K562 (cell line): ENCODE data around the gene DBP. TPM values are rescaled to one million over a fixed set of nuclear protein-coding genes. Genes with fewer than 3 reads are reported as not detected.
A peak's percentile ranks its signal among the peaks of the same experiment; 100 is the strongest.

Source experiments
- ATAC-seq: fragments of 200-7000 bp; cut with Tn5 transposase; 3 replicates; pipeline ENCODE4 v1.9.1; 2020; ENCODE audit warnings: moderate library complexity
- BruUV-seq: library from RNA; stranded (reverse); fragments of 400-500 nt; replicated peaks from 2 replicates; lab custom pipeline; 2021; lab: Mats Ljungman, UMichigan
- CTCF ChIA-PET: fragments of 300-600 bp; formaldehyde crosslinking; extraction: SDS; loops from one replicate; lab custom pipeline; 2021; ENCODE audit warnings: low intra/inter-chr PET ratio; lab: Yijun Ruan, JAX
- POLR2A ChIA-PET: fragments of 300-600, 350-650 bp; sonication (Branson Sonifier 250); formaldehyde crosslinking; extraction: SDS; loops from one replicate; lab custom pipeline; 2021; ENCODE audit warnings: antibody characterized with exemption, inconsistent platforms; lab: Yijun Ruan, JAX
- DNase-seq, 4 experiments: peaks; one replicate each; pipeline versions ENCODE4 v3.0.0 to v3.0.0-alpha.2; 2011 to 2018; ENCODE audit warnings: low spot score in 3 of 4, mixed read lengths in 3 of 4; ENCODE audit errors: extremely low read depth in 1 of 4
- FAIRE-seq: peaks from 2 replicates; lab custom pipeline; 2011; peaks lifted over from hg19 to GRCh38; lab: Jason Lieb, UNC
- H2AFZ ChIP-seq: 2 replicates; pipeline ENCODE4 v1.6.0; 2011; ENCODE audit warnings: low read depth, low read length, control low read depth, inconsistent platforms
- H3K27ac ChIP-seq: fragments of 200-600 bp; 3 replicates; pipeline ENCODE4 v1.8.0; 2011; ENCODE audit warnings: low read depth, mild to moderate bottlenecking, control low read depth, inconsistent platforms, low read length, moderate library complexity, mixed read lengths; ENCODE audit errors: extremely low read depth
- H3K27me3 ChIP-seq, 2 experiments: fragments of 300-600 bp in 1 of 2; 2 replicates in 1 of 2; 3 replicates in 1 of 2; pipeline versions ENCODE4 v1.6.0 to v1.8.0; 2011; ENCODE audit warnings: inconsistent platforms in 2 of 2, low read length in 2 of 2, mild to moderate bottlenecking in 1 of 2, mixed read lengths in 1 of 2, moderate library complexity in 1 of 2; ENCODE audit not compliant: control insufficient read depth in 2 of 2, insufficient read depth in 2 of 2
- H3K36me3 ChIP-seq: fragments of 300-600 bp; 3 replicates; pipeline ENCODE4 v1.8.0; 2011; ENCODE audit warnings: mild to moderate bottlenecking, low read length, inconsistent platforms; ENCODE audit not compliant: control insufficient read depth, insufficient read depth
- H3K4me1 ChIP-seq, 2 experiments: fragments of 200-600 bp in 1 of 2; replicated peaks in 1 of 2; 2 replicates in 1 of 2; 3 replicates in 1 of 2; pipeline versions ENCODE4 v1.5.1 to v1.8.0; 2011; ENCODE audit warnings: inconsistent platforms in 2 of 2, low read length in 2 of 2, mild to moderate bottlenecking in 1 of 2, mixed read lengths in 1 of 2, moderate library complexity in 1 of 2; ENCODE audit not compliant: control insufficient read depth in 2 of 2, insufficient read depth in 2 of 2
- H3K4me2 ChIP-seq: 2 replicates; pipeline ENCODE4 v1.6.1; 2011; ENCODE audit warnings: low read length, control low read depth, inconsistent platforms, mixed read lengths; ENCODE audit not compliant: insufficient read depth
- H3K4me3 ChIP-seq: fragments of 200-600 bp; sonication (generic), shearing (Covaris generic); 2 replicates; pipeline ENCODE4 v1.5.1; 2016; ENCODE audit warnings: control low read depth, inconsistent platforms
- H3K79me2 ChIP-seq: fragments of 200-600 bp; 3 replicates; pipeline ENCODE4 v1.8.0; 2011; ENCODE audit warnings: low read length, inconsistent platforms; ENCODE audit not compliant: control insufficient read depth, insufficient read depth
- H3K9ac ChIP-seq, 2 experiments: 2 replicates each; pipeline versions ENCODE4 v1.6.0 to v1.6.1; 2011; ENCODE audit warnings: low read depth in 2 of 2, low read length in 2 of 2, control low read depth in 1 of 2, inconsistent platforms in 1 of 2, mild to moderate bottlenecking in 1 of 2, mixed read lengths in 1 of 2; ENCODE audit not compliant: insufficient read depth in 1 of 2
- H3K9me1 ChIP-seq: one replicate; pipeline ENCODE4 v1.6.0; 2011; ENCODE audit warnings: inconsistent platforms, mild to moderate bottlenecking, low read length, moderate library complexity; ENCODE audit not compliant: control insufficient read depth, insufficient read depth
- H3K9me3 ChIP-seq: replicated peaks from 2 replicates; pipeline ENCODE4 v1.5.1; 2011; ENCODE audit warnings: low read depth, low read length, inconsistent platforms; ENCODE audit not compliant: control insufficient read depth, insufficient read depth
- H4K20me1 ChIP-seq: replicated peaks from 2 replicates; pipeline ENCODE4 v1.6.1; 2011; ENCODE audit warnings: low read length, inconsistent platforms, mixed read lengths; ENCODE audit not compliant: control insufficient read depth, insufficient read depth
- BCOR ChIP-seq: fragments of 450-650 bp; IDR thresholded peaks from 2 replicates; pipeline ENCODE4 v1.6.1; 2016
- ETS2 ChIP-seq: IDR thresholded peaks from 2 replicates; pipeline ENCODE4 v1.6.1; 2016; ENCODE audit warnings: borderline replicate concordance, missing genetic modification characterization, mild to moderate bottlenecking, moderate library complexity, missing compliant biosample characterization; ENCODE audit not compliant: poor library complexity, severe bottlenecking
- HDAC2 ChIP-seq: fragments of 450-650 bp; IDR thresholded peaks from 2 replicates; pipeline ENCODE4 v1.6.1; 2016; ENCODE audit warnings: mild to moderate bottlenecking
- KAT8 ChIP-seq: fragments of 450-650 bp; IDR thresholded peaks from 2 replicates; pipeline ENCODE4 v1.6.1; 2016; ENCODE audit warnings: low read depth, mild to moderate bottlenecking
- KDM1A ChIP-seq, 2 experiments: fragments of 450-650 bp; IDR thresholded peaks; 2 replicates each; pipeline ENCODE4 v1.6.1; 2016; ENCODE audit warnings: mild to moderate bottlenecking in 2 of 2
- RBM25 ChIP-seq: fragments of 200-400 bp; formaldehyde crosslinking; IDR thresholded peaks from 2 replicates; pipeline ENCODE4 v1.6.1; 2018; ENCODE audit warnings: low read length, low read depth, moderate library complexity; ENCODE audit not compliant: severe bottlenecking
- SAFB ChIP-seq: fragments of 200-400 bp; formaldehyde crosslinking; IDR thresholded peaks from 2 replicates; pipeline ENCODE4 v1.6.1; 2017; ENCODE audit warnings: low read depth, low read length, borderline replicate concordance
- SMARCA5 ChIP-seq: fragments of 450-650 bp; IDR thresholded peaks from 2 replicates; pipeline ENCODE4 v1.6.1; 2016
- WGBS: fragments of 100-300 bp; shearing (Covaris generic); methylation state at CpG from one replicate; pipeline ENCODE4 v1.1.6; 2016; ENCODE audit warnings: low coverage, mixed read lengths; ENCODE audit not compliant: insufficient coverage; ENCODE audit errors: missing lambda C conversion rate; 5-methylcytosine and 5-hydroxymethylcytosine counted together
- in situ Hi-C: fragments of 300-500 bp; cut with MboI; formaldehyde crosslinking; loops from 4 replicates; pipeline ENCODE4 v1.15.0; 2018; ENCODE audit warnings: inconsistent platforms, mixed read lengths
- intact Hi-C: fragments of 100-400 bp; cut with micrococcal nuclease; formaldehyde crosslinking; loops from 2 replicates; pipeline ENCODE4 v1.14.2; 2022
- polyA plus RNA-seq, 8 experiments: library from polyadenylated mRNA; depleted of rRNA in 4 of 8; stranded (reverse) in 5 of 8; unstranded in 3 of 8; fragments of >200 nt; fragmentation: Nextera tagmentation in 2 of 8; fragmentation: Illumina TruSeq in 1 of 8; extraction: Ambion mirVana in 2 of 8; extraction: Trizol in 1 of 8; gene quantifications; 2 replicates each; pipeline versions ENCODE4 v1.2.1 to v1.2.3, GENCODE V29; 2011 to 2014; ENCODE audit warnings: inconsistent platforms in 1 of 8, missing spikeins in 1 of 8
- total RNA-seq, 7 experiments: library from RNA; depleted of rRNA in 6 of 7; stranded (reverse); fragments of >200 nt in 6 of 7; fragmentation: Illumina TruSeq in 2 of 7; extraction: Trizol in 2 of 7; gene quantifications; 2 replicates each; pipeline versions ENCODE4 v1.2.1 to v1.2.3, GENCODE V29; 2011 to 2021; ENCODE audit warnings: low replicate concordance in 1 of 7

DBP gene
- total and polyA plus RNA-seq, 9 of the 15 experiments (the other 6 are each of a cell fraction or from before 2014, with no cell fraction given), result 0.25 to 5.5 (median 1.8) TPM

DNA sequence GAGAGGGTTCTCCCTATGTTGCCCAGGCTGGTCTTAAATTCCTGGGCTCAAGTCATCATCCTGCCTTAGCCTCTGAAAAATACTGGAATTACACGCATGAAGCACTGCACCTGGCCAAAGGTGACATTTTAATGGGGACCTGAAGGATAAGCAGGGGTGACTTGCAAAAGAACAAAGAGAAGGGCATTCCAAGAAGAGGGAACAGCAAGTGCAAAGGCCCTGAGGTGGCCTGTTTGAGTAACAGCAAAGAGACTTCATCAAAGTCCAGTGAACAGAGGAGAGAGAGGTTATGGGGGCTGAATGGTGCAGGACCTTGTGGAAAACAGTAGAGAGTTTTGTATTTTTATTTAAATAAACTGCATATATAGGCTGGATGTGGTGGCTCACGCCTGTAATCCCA lies 4.7 kb upstream of the DBP start:
- Histone ChIP-seq H3K4me2 (no peak overlapping the region), H4K20me1 (0 out of 2 replicates have a peak, but pooled peaks cover 4% of the 10 kb centered on the region), H3K9me1 (no peaks in the 10 kb centered on the region), H3K36me3 (no peaks in the 10 kb centered on the region), H3K9ac (no peak overlapping the region), H3K27ac (no peak overlapping the region), H3K4me3 (no peak overlapping the region), H3K9me3 (no peaks in the 10 kb centered on the region), H3K27me3 (no peaks in the 10 kb centered on the region), H3K79me2 (peaks cover 18% of the 10 kb centered on the region; the same call in 2 of the 3 replicates), H2AFZ (no peak overlapping the region), H3K4me1 (peaks cover 29 to 55% of the 10 kb centered on the region in 2 experiments)
- no TSS peak for BruUV-seq
- intact Hi-C loops, result no loop called here
- no peak for ATAC-seq
- DNase-seq, result no peak
- FAIRE-seq, result no peak
- in situ Hi-C loops, result loop anchor here (5.0 to 10.0 kb wide), 2 partner anchors 195 to 333 kb away; partner anchors contain the start of gene HSD17B14
- ChIA-PET POLR2A (interaction anchor here (0.8 to 1.1 kb wide), 2 partner anchors 34 to 342 kb away, joined by 3 read pairs; no protein-coding TSS in a partner anchor), CTCF (no interaction called here)
- WGBS, result 93% methylated on average over 2 of the region's 2 CpGs
- TF ChIP-seq ETS2 (no peak), BCOR (peak; percentile 82), HDAC2 (0 out of 2 replicates have a peak, but pooled peaks have one; percentile 25), SAFB (no peak), KDM1A (IDR thresholded peaks at IDR 0.05) (peak; percentile 41 to 63; a peak in 3 of 4 replicates), RBM25 (peak; percentile 69), KAT8 (no peak), SMARCA5 (0 out of 2 replicates have a peak, but pooled peaks have one; percentile 37)
